Central memory CD8-positive, alpha-beta T cell (primary cell): ENCODE results near the gene PAK5.

Source experiments
- ATAC-seq: fragments of 150-1000 bp; cut with Tn5 transposase; replicated peaks from 2 replicates; pipeline ENCODE4 v1.10.0; 2022; ENCODE audit warnings: mild to moderate bottlenecking, moderate FRiP score, moderate number of reproducible peaks; ENCODE audit not compliant: poor library complexity, severe bottlenecking; ENCODE audit errors: extremely low read depth
- DNase-seq, 2 donors: peaks; one replicate each; pipeline ENCODE4 v3.0.0; 2021; ENCODE audit warnings: low spot score in 2 of 2
- H3K27ac Mint-ChIP-seq: one replicate; pipeline ENCODE4 v1.8.0; 2022; ENCODE audit warnings: low read depth, mild to moderate bottlenecking, moderate library complexity, mixed read lengths
- H3K27me3 Mint-ChIP-seq: one replicate; pipeline ENCODE4 v1.8.0; 2022; ENCODE audit warnings: mixed read lengths
- H3K36me3 Mint-ChIP-seq: one replicate; pipeline ENCODE4 v1.8.0; 2022; ENCODE audit warnings: mild to moderate bottlenecking, moderate library complexity, mixed read lengths; ENCODE audit not compliant: insufficient read depth
- H3K4me1 Mint-ChIP-seq: one replicate; pipeline ENCODE4 v1.8.0; 2022; ENCODE audit warnings: mixed read lengths
- H3K4me3 Mint-ChIP-seq: one replicate; pipeline ENCODE4 v1.8.0; 2022; ENCODE audit warnings: mild to moderate bottlenecking, moderate library complexity, mixed read lengths
- H3K9me3 Mint-ChIP-seq: one replicate; pipeline ENCODE4 v1.8.0; 2022; ENCODE audit warnings: mixed read lengths

The PAK5 gene

DNA sequence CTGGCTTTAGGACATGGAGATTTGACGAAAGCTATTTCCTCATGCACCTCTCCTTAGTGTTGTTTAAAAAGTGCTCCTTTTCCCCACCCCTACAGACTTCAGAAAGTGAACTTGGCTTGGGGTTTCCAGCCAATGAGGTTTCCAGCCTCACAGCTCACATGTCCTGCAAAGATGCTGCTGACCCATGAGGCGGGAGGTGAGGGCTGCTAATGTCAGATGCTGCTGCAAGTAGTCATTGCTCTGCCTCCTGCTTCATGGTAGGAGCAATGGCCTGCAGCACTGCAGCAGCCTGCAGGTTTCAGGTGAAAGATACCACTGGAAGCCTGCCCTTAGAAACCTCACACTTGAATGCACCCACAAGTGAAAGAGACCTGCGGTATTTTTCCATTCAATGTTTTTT is 211.7 kb downstream of the PAK5 start:
- ATAC-seq: no peak
- Mint-ChIP-seq H3K36me3 (no peaks in the 10 kb centered on the region), H3K27ac (no peak overlapping the region), H3K9me3 (no peaks in the 10 kb centered on the region), H3K4me3 (no peak overlapping the region), H3K4me1 (no peaks in the 10 kb centered on the region), H3K27me3 (no peaks in the 10 kb centered on the region)
- DNase-seq: no peak

DNA sequence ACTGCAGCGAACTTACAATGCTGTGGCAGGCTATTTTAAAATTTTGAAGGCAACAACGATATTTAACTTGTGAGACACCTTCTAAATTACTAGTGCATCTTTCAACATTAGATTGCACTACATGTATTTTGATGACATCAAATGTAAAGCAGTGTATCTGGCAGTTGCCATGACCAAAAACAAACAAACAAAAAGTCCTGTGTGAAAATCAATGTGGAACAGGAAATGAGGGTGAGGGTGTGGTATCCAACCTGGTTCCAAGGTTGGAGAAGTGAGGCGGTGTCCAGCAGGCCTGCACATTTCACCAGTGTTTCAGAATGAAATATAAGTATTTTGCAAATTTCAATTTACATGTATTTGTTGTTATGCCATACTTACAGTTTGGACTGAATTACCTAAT is 212.5 kb downstream of the PAK5 start:
- no peak overlapping the region for H3K4me3 Mint-ChIP-seq
- no peaks in the 10 kb centered on the region for H3K27me3 Mint-ChIP-seq
- no peaks in the 10 kb centered on the region for H3K9me3 Mint-ChIP-seq
- H3K36me3 Mint-ChIP-seq: no peaks in the 10 kb centered on the region
- no peak for DNase-seq
- ATAC-seq: no peak
- no peak overlapping the region for H3K27ac Mint-ChIP-seq
- H3K4me1 Mint-ChIP-seq: no peaks in the 10 kb centered on the region

DNA sequence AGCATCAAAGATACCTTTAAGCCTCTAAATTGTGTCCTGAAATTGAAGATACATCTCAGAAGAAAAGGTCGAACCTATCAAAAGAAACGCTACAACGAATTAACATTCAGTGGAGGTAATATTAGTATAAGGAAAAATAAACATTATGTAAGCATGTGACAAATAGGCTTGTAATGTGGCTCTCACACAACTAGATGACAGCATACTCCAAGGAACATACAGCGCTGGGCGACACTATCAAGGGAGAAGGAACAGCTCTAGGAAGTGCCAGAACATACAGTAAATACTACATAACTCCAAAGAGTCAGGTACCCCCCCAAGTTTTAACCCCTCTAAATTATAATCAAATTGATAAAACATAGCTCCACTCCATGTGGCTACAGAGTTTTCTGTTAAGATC is 220.9 kb downstream of the PAK5 start:
- DNase-seq (no peak), ATAC-seq (no peak)
- Mint-ChIP-seq H3K4me1 (no peaks in the 10 kb centered on the region), H3K36me3 (no peaks in the 10 kb centered on the region), H3K9me3 (no peaks in the 10 kb centered on the region), H3K27me3 (no peaks in the 10 kb centered on the region), H3K4me3 (no peak overlapping the region), H3K27ac (no peak overlapping the region)

DNA sequence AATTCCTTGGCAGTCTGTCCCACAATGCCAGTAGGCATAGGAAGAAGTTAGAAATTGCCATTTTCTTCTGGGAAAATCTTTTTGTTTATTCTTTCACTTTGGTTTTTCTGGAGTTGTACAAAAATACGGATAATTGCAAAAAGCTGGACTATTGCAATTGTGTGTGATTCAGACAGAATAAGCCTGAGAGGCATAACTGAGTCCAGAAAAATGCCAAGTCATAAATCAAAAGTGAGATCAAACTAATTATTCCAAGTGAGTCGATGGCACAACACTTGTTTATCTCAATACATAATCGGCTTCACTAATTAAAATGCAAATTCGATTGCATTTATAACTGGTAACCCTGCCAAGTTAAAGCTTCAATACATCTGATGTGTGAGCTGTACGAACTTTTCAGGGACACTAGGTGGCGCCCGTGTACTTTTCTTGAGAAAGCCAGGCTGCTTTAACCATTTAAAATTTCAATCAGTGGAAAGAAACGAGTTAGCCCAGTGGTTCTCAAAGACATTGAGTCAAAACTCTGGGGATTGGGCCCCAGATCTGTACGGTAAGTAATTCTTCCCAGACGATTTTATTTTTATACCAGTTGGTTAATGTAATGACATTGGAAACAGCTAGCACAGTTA is 221.9 kb downstream of the PAK5 start:
- Mint-ChIP-seq H3K27ac (no peak overlapping the region), H3K9me3 (no peaks in the 10 kb centered on the region), H3K4me3 (no peak overlapping the region), H3K27me3 (peaks cover 10% of the 10 kb centered on the region), H3K4me1 (no peaks in the 10 kb centered on the region), H3K36me3 (no peaks in the 10 kb centered on the region)
- DNase-seq (no peak), ATAC-seq (peak; percentile 36)

DNA sequence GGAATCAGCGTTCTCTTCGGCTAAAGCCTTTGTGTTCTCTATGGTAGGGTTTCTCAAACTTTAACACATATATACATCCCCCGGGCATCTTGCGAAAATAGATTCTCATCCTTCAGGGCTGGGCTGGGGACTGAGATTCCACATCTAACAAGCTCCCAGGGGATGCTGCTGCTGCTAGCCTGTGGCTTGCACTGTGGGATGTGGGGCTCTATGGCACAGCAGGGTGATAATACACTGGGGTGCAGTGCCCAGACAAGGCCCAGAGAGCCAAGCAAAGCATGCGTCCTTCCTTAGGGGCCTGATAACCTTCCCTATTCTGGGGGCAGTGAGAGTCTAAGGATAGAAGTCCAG is 222.4 kb downstream of the PAK5 start:
- Mint-ChIP-seq H3K27ac (no peak overlapping the region), H3K27me3 (peaks cover 15% of the 10 kb centered on the region), H3K36me3 (no peaks in the 10 kb centered on the region), H3K9me3 (no peaks in the 10 kb centered on the region), H3K4me3 (no peak overlapping the region), H3K4me1 (no peaks in the 10 kb centered on the region)
- ATAC-seq: no peak
- no peak for DNase-seq

DNA sequence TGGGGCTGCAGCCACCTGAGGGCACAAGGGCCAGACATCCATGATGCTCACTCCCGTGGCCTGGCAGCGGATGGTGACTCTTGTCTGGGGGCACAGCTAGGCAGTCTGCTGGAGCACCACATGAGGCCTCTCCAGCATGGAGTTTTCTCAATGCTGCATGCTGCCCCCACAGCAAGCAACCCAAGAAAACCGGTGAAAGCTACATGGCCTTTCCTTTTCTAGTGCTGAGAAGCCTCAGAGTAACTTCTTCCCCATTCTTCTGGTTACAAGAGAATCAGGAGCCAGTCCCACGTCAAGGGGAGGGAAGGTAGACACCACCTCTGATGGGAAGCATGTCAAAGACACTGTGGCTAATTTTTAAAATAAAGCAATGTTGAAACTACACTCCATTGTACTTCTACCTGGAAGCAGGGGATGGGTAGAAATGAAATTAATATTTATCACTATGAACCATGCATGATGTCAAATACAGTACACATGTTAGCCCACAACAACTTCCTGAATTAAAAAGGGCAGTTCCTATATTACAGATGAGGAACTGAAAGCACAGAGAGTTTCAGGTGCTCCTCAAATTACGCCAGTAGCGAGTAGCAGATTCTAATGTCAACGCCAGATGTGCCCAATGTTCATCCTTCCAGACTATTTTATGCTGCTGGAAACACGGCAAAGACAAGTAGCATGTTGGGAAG is 223.0 kb downstream of the PAK5 start:
- no peak overlapping the region for H3K27ac Mint-ChIP-seq
- no peaks in the 10 kb centered on the region for H3K9me3 Mint-ChIP-seq
- H3K4me3 Mint-ChIP-seq: no peak overlapping the region
- DNase-seq (no peak), ATAC-seq (peak; percentile 21)
- no peaks in the 10 kb centered on the region for H3K4me1 Mint-ChIP-seq
- H3K27me3 Mint-ChIP-seq: peaks cover 20% of the 10 kb centered on the region
- H3K36me3 Mint-ChIP-seq: no peaks in the 10 kb centered on the region

DNA sequence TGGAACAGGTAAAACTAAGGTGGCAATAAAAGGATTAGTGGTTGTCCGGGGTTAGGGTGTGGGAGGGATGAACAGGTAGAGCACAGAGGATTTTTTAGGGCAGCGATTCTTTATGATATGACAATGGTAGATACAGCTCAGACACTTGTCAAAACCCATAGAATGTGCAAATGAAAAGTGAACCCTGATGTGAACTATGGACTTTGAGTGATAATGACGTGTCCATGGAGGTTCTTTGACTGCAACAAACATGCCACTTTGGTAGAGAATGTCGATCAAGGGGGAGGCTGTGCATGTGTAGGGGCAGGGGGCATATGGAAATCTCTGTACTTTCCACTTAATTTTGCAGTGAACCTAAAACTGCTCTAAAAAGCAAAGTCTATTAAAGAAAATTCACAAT is 223.8 kb downstream of the PAK5 start:
- no peaks in the 10 kb centered on the region for H3K36me3 Mint-ChIP-seq
- H3K4me3 Mint-ChIP-seq: no peak overlapping the region
- no peak for DNase-seq
- no peaks in the 10 kb centered on the region for H3K9me3 Mint-ChIP-seq
- ATAC-seq: no peak
- H3K27me3 Mint-ChIP-seq: peaks cover 21% of the 10 kb centered on the region
- H3K27ac Mint-ChIP-seq: no peak overlapping the region
- H3K4me1 Mint-ChIP-seq: no peaks in the 10 kb centered on the region

DNA sequence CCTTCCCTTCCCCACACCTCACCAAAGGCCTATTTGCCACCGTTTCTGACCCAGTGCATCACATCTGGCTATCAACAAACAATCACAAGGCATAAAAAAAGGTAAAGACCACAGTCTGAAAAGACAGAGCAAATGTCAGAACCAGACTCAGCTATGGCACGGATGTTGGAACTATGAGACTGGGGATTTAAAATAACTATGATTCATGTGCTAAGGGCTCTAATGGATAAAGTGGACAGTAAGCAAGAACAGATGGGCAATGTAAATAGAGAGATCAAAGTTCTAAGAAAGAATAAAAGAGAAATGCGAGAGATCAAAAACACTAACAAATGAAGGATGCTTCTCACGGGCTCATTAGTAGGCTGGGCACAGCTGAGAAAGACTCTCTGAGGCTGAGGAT is 225.0 kb downstream of the PAK5 start:
- no peak for DNase-seq
- Mint-ChIP-seq H3K27me3 (peaks cover 21% of the 10 kb centered on the region), H3K4me1 (no peaks in the 10 kb centered on the region), H3K9me3 (no peaks in the 10 kb centered on the region), H3K4me3 (no peak overlapping the region), H3K27ac (no peak overlapping the region), H3K36me3 (no peaks in the 10 kb centered on the region)
- no peak for ATAC-seq

DNA sequence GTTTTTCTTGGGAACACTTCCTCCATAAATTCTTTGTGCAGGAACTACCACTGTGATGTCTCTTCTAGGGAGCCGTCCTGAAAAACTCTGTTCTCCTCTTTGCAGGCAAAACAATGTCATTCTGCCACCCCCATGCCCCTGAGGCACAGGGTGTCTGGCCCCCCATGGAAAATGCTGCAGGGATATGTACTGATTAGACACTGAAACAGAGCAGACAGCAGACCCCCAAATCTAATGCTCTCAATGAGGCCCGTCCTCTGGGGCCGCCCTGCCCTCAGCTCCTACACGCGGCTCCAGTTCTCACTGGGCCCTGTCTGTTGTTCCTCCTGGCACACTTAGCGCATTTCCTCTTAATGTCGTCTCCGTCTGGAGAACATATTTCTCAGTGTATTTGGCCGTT is 227.0 kb downstream of the PAK5 start:
- peaks cover 21% of the 10 kb centered on the region for H3K27me3 Mint-ChIP-seq
- H3K27ac Mint-ChIP-seq: no peak overlapping the region
- H3K36me3 Mint-ChIP-seq: no peaks in the 10 kb centered on the region
- H3K9me3 Mint-ChIP-seq: no peaks in the 10 kb centered on the region
- H3K4me1 Mint-ChIP-seq: no peaks in the 10 kb centered on the region
- DNase-seq (no peak), ATAC-seq (no peak)
- no peak overlapping the region for H3K4me3 Mint-ChIP-seq

DNA sequence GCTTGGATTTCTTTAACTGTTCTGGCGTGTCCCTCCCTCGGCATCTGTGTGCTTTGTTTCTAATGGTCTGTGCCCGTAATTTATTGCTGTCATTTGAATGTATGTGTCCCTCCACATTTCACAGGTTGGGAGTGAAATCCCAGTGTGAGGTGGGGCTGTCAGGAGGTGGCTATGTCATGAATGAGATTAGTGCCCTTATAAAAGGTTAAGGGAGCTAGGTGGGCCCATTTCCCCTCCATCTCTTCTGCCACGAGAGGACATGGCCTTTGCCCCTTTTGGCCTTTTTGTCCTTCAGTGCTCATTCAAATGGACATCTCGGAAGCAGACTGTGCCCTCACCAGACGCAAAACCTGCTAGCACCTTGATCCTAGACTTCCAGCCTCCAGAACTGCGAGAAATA is 228.2 kb downstream of the PAK5 start:
- no peak for DNase-seq
- no peaks in the 10 kb centered on the region for H3K4me1 Mint-ChIP-seq
- H3K27ac Mint-ChIP-seq: no peak overlapping the region
- ATAC-seq: no peak
- H3K4me3 Mint-ChIP-seq: no peak overlapping the region
- no peaks in the 10 kb centered on the region for H3K36me3 Mint-ChIP-seq
- no peaks in the 10 kb centered on the region for H3K9me3 Mint-ChIP-seq
- peaks cover 21% of the 10 kb centered on the region for H3K27me3 Mint-ChIP-seq

DNA sequence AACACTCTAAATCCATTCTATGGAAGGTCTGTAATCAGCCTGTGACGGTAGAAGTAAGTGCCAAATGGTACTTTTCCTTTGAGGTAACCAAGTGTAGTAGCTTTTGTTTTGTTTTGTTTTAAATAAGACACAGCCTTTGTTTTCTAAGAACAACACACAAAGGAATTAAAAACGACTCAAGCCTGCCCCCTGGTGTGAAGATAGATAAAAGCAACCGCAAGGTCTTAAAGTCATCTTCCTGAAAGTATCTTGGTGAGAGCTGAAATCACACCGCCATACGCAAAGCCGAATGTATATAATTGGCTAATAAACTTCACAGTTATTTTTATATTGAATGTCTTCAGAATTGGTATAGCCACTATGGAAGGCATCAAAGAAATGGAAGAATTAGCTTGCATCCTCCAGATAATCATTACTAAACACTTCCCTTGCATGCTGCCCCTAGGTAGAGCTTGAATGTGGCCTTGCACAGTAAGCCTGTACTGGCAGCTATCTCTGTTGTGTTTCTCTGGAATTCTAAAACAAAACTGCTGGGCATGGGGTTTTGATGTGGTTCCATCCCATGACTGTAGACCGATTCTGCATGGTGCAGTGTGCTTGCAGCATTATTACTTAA is 228.9 kb downstream of the PAK5 start:
- H3K4me1 Mint-ChIP-seq: no peaks in the 10 kb centered on the region
- ATAC-seq (no peak), DNase-seq (no peak)
- peaks cover 21% of the 10 kb centered on the region for H3K27me3 Mint-ChIP-seq
- no peaks in the 10 kb centered on the region for H3K36me3 Mint-ChIP-seq
- H3K27ac Mint-ChIP-seq: no peak overlapping the region
- no peak overlapping the region for H3K4me3 Mint-ChIP-seq
- no peaks in the 10 kb centered on the region for H3K9me3 Mint-ChIP-seq

DNA sequence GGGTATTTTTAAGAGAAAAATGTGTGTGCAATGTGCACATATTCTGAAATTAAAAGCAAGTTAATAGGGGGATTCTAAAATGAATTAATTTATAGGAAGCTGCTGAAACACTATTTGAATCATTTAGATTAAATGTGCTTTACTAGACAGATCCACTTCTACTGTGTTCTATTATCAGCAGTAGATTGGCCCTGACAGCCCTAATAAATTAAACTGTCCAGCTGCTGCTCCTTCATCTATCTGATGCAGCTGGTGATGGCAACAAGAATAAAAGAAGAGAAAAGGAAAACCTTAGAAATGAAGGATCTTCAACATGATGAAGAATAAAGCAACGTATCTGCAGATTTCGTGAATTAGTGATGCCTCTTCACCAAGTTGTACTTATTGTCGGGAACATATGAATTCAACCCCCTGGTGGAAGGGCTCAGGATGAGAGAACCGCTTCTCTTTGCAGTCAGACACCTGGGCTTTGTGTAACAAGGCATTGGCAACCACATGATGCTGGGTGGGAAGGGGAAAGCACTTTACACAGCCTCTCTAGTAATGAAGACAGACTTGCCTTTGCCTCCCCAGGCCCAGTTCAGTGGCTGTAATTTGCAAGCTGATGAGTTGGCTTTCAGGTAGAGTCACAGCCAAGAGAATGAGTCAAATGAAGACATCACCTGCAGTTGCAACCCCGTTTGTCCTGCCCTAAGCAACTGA is 230.1 kb downstream of the PAK5 start:
- no peak for ATAC-seq
- DNase-seq: no peak
- H3K4me3 Mint-ChIP-seq: no peak overlapping the region
- peaks cover 21% of the 10 kb centered on the region for H3K27me3 Mint-ChIP-seq
- no peaks in the 10 kb centered on the region for H3K36me3 Mint-ChIP-seq
- H3K27ac Mint-ChIP-seq: no peak overlapping the region
- H3K9me3 Mint-ChIP-seq: no peaks in the 10 kb centered on the region
- H3K4me1 Mint-ChIP-seq: no peaks in the 10 kb centered on the region

DNA sequence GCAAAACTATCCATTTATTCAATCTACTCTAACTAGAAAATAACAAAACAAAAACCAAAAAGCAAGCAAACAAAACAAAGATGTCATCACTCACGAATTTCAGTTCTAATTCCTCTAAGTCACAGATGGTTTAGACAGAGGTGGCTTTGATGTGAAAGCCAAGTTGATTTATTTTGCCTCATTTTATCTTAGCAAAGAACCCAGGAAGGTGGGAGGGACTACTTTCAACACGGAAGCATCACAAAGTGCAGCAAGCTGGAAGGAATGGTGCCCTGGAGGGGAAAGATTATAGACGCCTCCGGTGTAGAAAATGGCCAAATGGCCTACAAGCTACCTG is 236.1 kb downstream of the PAK5 start:
- ATAC-seq: no peak
- no peak overlapping the region for H3K27ac Mint-ChIP-seq
- H3K9me3 Mint-ChIP-seq: no peaks in the 10 kb centered on the region
- no peak for DNase-seq
- H3K36me3 Mint-ChIP-seq: no peaks in the 10 kb centered on the region
- H3K27me3 Mint-ChIP-seq: no peaks in the 10 kb centered on the region
- H3K4me1 Mint-ChIP-seq: no peaks in the 10 kb centered on the region
- no peak overlapping the region for H3K4me3 Mint-ChIP-seq
